SH-SY5Y (cell line): ENCODE results near the gene SFXN1.

Experiments used
- GATA2 ChIP-seq: IDR thresholded peaks from 2 replicates; pipeline ENCODE4 v1.6.1; 2011; ENCODE audit warnings: mild to moderate bottlenecking, low read depth, low read length
- GATA3 ChIP-seq: IDR thresholded peaks from 2 replicates; pipeline ENCODE4 v1.6.1; 2011; ENCODE audit warnings: low read depth, mild to moderate bottlenecking, low read length, moderate library complexity

DNA sequence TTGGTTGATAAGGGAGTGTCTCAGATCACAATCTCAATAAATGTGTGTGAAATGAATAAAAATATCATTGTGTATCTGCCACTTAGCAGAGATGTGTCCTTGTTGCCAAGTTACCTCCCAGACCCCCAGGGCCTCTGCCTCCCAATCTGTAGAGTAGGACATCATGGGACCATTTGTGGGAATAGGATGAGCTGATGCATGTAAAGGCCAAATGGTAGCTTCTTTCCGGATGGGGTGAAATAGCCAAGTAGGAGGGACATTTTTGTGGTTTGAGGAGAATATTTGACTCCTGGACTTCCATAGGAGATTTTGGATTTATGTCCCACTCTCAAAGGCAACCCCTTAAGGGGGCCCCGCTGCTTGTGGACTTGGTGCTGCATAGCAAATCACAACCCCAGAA lies 96.9 kb downstream of the SFXN1 start:
- no peak for TF ChIP-seq GATA2
- TF ChIP-seq GATA3: no peak
